ENCODE data around the gene GRK7.
A peak's percentile ranks its signal among the peaks of the same experiment; 100 is the strongest.

GRK7 gene

GRCh38 chr3:141763088-141763750, at the start of gene GRK7:
Gene GRK7 (plus strand): TSS chr3:141763408. CDS start chr3:141778285, 14,877 bp downstream.
- no peak for DNase-seq (ENCODE audit: low read depth in 1 of 2, low spot score in 1 of 2)

GRCh38 chr3:141714671-141715070, 48.5 kb upstream of the GRK7 start:
- DNase-seq (ENCODE audit: low read depth in 1 of 2, low spot score in 1 of 2), result no peak

GRCh38 chr3:141722081-141722480, 41.1 kb upstream of the GRK7 start:
- DNase-seq (ENCODE audit: low read depth in 1 of 2, low spot score in 1 of 2), result no peak

GRCh38 chr3:141722648-141723047, 40.6 kb upstream of the GRK7 start:
- DNase-seq (ENCODE audit: low read depth in 1 of 2, low spot score in 1 of 2), result no peak

- no peak for DNase-seq (ENCODE audit: low read depth in 1 of 2, low spot score in 1 of 2)
Observed at GRCh38 chr3:141723255-141723654, 40.0 kb upstream of the GRK7 start.

- no peak for DNase-seq (ENCODE audit: low read depth in 1 of 2, low spot score in 1 of 2)
Observed at GRCh38 chr3:141724186-141724585, 39.0 kb upstream of the GRK7 start.

- no peak for DNase-seq (ENCODE audit: low read depth in 1 of 2, low spot score in 1 of 2)
Observed at GRCh38 chr3:141725036-141725435, 38.2 kb upstream of the GRK7 start.

GRCh38 chr3:141726483-141726882, 36.7 kb upstream of the GRK7 start:
- no peak for DNase-seq (ENCODE audit: low read depth in 1 of 2, low spot score in 1 of 2)

- no peak for DNase-seq (ENCODE audit: low read depth in 1 of 2, low spot score in 1 of 2)
Observed at GRCh38 chr3:141728355-141728892, 34.8 kb upstream of the GRK7 start.

- DNase-seq (ENCODE audit: low read depth in 1 of 2, low spot score in 1 of 2), result no peak
Observed at GRCh38 chr3:141729240-141729639, 34.0 kb upstream of the GRK7 start.

GRCh38 chr3:141735176-141735575, 28.0 kb upstream of the GRK7 start:
- no peak for DNase-seq (ENCODE audit: low read depth in 1 of 2, low spot score in 1 of 2)

- DNase-seq (ENCODE audit: low read depth in 1 of 2, low spot score in 1 of 2), result no peak
Observed at GRCh38 chr3:141735770-141736465, 27.3 kb upstream of the GRK7 start.

GRCh38 chr3:141737093-141737492, 26.1 kb upstream of the GRK7 start:
- DNase-seq (ENCODE audit: low read depth in 1 of 2, low spot score in 1 of 2), result no peak

GRCh38 chr3:141737678-141738021, 25.6 kb upstream of the GRK7 start:
- DNase-seq (ENCODE audit: low read depth in 1 of 2, low spot score in 1 of 2), result no peak

- DNase-seq (ENCODE audit: low read depth in 1 of 2, low spot score in 1 of 2), result peak; percentile 92 to 98
Observed at GRCh38 chr3:141738022-141738890, 25.0 kb upstream of the GRK7 start, which contains the start of gene RNF7. Gene RNF7 (plus strand): TSS chr3:141738298. CDS start chr3:141738342, 44 bp downstream.

GRCh38 chr3:141738891-141739363, 24.3 kb upstream of the GRK7 start:
- DNase-seq (ENCODE audit: low read depth in 1 of 2, low spot score in 1 of 2), result no peak

- no peak for DNase-seq (ENCODE audit: low read depth in 1 of 2, low spot score in 1 of 2)
Observed at GRCh38 chr3:141739731-141740130, 23.5 kb upstream of the GRK7 start.

GRCh38 chr3:141740349-141740748, 22.9 kb upstream of the GRK7 start:
- no peak for DNase-seq (ENCODE audit: low read depth in 1 of 2, low spot score in 1 of 2)

GRCh38 chr3:141743305-141743704, 19.9 kb upstream of the GRK7 start:
- DNase-seq (ENCODE audit: low read depth in 1 of 2, low spot score in 1 of 2), result no peak

- DNase-seq (ENCODE audit: low read depth in 1 of 2, low spot score in 1 of 2), result no peak
Observed at GRCh38 chr3:141746962-141747361, 16.2 kb upstream of the GRK7 start.

GRCh38 chr3:141753399-141753798, 9.8 kb upstream of the GRK7 start:
- no peak for DNase-seq (ENCODE audit: low read depth in 1 of 2, low spot score in 1 of 2)

All from activated T-helper 1 cell treated with anti-CD3 and anti-CD28 coated beads, Interleukin-2, amount 50 U/mL, for 16 hours (primary cell).